ENCODE data around the gene C22orf23. TPM values are rescaled to one million over a fixed set of nuclear protein-coding genes. Genes with fewer than 3 reads are reported as not detected.

Gene C22orf23
- total and polyA plus RNA-seq, 10 of the 15 experiments (the other 5 are each of a cell fraction or from before 2014, with no cell fraction given) = 0.04 to 0.38 (median 0.11) TPM; not detected in 5

DNA sequence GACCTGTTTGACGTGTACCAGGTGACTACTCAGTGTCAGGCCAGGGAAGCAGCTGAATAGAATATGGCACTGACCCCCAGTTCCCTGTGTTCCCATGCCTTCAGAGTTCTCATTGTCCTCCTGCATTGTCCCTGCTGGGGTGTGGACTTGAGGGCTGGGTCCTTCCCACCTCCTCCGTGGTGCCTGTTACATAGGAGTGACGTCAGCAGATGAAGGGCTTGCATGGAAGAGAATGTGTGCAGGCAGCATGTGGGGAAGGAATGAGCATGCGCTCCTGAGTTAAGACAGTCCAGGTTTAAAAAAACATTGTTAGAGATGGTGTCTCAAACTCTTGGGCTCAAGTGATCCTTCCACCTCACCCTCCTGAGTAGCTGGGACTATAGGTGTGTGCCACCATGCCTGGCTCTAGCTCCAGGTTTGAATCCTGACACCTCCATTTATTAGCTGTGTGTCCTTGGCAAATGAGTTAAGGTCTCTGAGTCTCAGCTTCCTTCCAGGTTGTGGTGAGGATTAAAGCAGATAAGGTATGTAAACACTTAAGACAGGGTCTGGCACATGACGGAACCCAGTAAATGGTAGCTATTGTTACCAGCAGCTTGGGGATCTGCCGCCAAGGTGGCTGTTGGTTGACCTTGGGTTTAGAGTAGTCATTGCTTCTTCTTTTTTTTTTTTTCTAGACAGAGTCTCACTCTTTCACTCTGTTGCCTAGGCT is 38.5 kb upstream of the C22orf23 start:
- H3K27me3 ChIP-seq (replicated peaks in 1 of 2; ENCODE audit: control insufficient read depth in 2 of 2, insufficient read depth in 2 of 2, low read length in 1 of 2) = no peaks in the 10 kb centered on the region
- in situ Hi-C loops (cut with MboI) = no loop called here
- no peaks in the 10 kb centered on the region for H3K36me3 ChIP-seq (ENCODE audit: control insufficient read depth in 2 of 2, insufficient read depth in 2 of 2, low read length in 1 of 2)
- no peak overlapping the region for H3K4me2 ChIP-seq (ENCODE audit: control insufficient read depth, insufficient read depth)
- H3K79me2 ChIP-seq (ENCODE audit: control insufficient read depth, insufficient read depth, low read length) = no peaks in the 10 kb centered on the region
- ChIA-PET SMC1A (ENCODE audit: uncharacterized antibody, unreplicated experiment) (no interaction called here), RAD21 (ENCODE audit: unreplicated experiment) (no interaction called here), POLR2A (interaction anchor here (0.7 kb wide), 1 partner anchor 36 kb away, joined by 3 read pairs; no protein-coding TSS in a partner anchor), CTCF (interaction anchor here (0.7 kb wide), 1 partner anchor 160 kb away, joined by 4 read pairs; no protein-coding TSS in a partner anchor)
- 43% methylated on average over 6 of the region's 6 CpGs for WGBS (ENCODE audit: insufficient coverage, insufficient replicate concordance, low lambda C conversion rate, missing lambda C conversion rate)
- no peaks in the 10 kb centered on the region for H4K20me1 ChIP-seq (ENCODE audit: control insufficient read depth, insufficient read depth)
- H3K9ac ChIP-seq (ENCODE audit: control insufficient read depth, insufficient read depth, low read length) = no peak overlapping the region
- intact Hi-C loops (cut with micrococcal nuclease; ENCODE audit: unreplicated experiment) = no loop called here
- TF ChIP-seq ASH2L (IDR thresholded peaks at IDR 0.05; ENCODE audit: borderline replicate concordance, low read depth) (no peak), POLR2AphosphoS2 (IDR thresholded peaks at IDR 0.05; ENCODE audit: low read depth, low read length) (no peak), ZNF24 (IDR thresholded peaks at IDR 0.05) (no peak), ESRRA (IDR thresholded peaks at IDR 0.05; ENCODE audit: low read length) (no peak), NFYA (IDR thresholded peaks at IDR 0.05; ENCODE audit: borderline replicate concordance, low read depth, low read length) (no peak), RUNX3 (IDR thresholded peaks at IDR 0.05; ENCODE audit: low read length) (no peak)
- TF ChIP-seq, protein P1, sequence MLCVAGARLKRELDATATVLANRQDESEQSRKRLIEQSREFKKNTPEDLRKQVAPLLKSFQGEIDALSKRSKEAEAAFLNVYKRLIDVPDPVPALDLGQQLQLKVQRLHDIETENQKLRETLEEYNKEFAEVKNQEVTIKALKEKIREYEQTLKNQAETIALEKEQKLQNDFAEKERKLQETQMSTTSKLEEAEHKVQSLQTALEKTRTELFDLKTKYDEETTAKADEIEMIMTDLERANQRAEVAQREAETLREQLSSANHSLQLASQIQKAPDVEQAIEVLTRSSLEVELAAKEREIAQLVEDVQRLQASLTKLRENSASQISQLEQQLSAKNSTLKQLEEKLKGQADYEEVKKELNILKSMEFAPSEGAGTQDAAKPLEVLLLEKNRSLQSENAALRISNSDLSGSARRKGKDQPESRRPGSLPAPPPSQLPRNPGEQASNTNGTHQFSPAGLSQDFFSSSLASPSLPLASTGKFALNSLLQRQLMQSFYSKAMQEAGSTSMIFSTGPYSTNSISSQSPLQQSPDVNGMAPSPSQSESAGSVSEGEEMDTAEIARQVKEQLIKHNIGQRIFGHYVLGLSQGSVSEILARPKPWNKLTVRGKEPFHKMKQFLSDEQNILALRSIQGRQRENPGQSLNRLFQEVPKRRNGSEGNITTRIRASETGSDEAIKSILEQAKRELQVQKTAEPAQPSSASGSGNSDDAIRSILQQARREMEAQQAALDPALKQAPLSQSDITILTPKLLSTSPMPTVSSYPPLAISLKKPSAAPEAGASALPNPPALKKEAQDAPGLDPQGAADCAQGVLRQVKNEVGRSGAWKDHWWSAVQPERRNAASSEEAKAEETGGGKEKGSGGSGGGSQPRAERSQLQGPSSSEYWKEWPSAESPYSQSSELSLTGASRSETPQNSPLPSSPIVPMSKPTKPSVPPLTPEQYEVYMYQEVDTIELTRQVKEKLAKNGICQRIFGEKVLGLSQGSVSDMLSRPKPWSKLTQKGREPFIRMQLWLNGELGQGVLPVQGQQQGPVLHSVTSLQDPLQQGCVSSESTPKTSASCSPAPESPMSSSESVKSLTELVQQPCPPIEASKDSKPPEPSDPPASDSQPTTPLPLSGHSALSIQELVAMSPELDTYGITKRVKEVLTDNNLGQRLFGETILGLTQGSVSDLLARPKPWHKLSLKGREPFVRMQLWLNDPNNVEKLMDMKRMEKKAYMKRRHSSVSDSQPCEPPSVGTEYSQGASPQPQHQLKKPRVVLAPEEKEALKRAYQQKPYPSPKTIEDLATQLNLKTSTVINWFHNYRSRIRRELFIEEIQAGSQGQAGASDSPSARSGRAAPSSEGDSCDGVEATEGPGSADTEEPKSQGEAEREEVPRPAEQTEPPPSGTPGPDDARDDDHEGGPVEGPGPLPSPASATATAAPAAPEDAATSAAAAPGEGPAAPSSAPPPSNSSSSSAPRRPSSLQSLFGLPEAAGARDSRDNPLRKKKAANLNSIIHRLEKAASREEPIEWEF (IDR thresholded peaks at IDR 0.05; ENCODE audit: insufficient replicate concordance, low read depth, low read length) = no peak
- TF ChIP-seq, protein P2, sequence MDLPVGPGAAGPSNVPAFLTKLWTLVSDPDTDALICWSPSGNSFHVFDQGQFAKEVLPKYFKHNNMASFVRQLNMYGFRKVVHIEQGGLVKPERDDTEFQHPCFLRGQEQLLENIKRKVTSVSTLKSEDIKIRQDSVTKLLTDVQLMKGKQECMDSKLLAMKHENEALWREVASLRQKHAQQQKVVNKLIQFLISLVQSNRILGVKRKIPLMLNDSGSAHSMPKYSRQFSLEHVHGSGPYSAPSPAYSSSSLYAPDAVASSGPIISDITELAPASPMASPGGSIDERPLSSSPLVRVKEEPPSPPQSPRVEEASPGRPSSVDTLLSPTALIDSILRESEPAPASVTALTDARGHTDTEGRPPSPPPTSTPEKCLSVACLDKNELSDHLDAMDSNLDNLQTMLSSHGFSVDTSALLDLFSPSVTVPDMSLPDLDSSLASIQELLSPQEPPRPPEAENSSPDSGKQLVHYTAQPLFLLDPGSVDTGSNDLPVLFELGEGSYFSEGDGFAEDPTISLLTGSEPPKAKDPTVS (IDR thresholded peaks at IDR 0.05; ENCODE audit: low read depth, low read length) = no peak
- BruUV-seq (replicated peaks) = no TSS peak
- H3K4me3 ChIP-seq = no peak overlapping the region
- no peaks in the 10 kb centered on the region for H3K4me1 ChIP-seq (ENCODE audit: control insufficient read depth, insufficient read depth, low read length)
- H3K9me3 ChIP-seq (replicated peaks; ENCODE audit: control insufficient read depth, insufficient read depth, low read length) = no peaks in the 10 kb centered on the region
- DNase-seq (ENCODE audit: low read depth, low spot score) = no peak
- H2AFZ ChIP-seq (ENCODE audit: control insufficient read depth, low read depth, low read length) = no peak overlapping the region
- H3K27ac ChIP-seq (ENCODE audit: control insufficient read depth, insufficient read depth) = no peak overlapping the region
- no peak for ATAC-seq
- FAIRE-seq = no peak

Measured in GM12878 (cell line).